ENCODE results near the gene ANKS3. TPM values are rescaled to one million over a fixed set of nuclear protein-coding genes. Genes with fewer than 3 reads are reported as not detected.

Gene ANKS3
- total RNA-seq, 4 donors from 2014 or later = 10.4 to 28.8 (median 17.4) TPM

DNA sequence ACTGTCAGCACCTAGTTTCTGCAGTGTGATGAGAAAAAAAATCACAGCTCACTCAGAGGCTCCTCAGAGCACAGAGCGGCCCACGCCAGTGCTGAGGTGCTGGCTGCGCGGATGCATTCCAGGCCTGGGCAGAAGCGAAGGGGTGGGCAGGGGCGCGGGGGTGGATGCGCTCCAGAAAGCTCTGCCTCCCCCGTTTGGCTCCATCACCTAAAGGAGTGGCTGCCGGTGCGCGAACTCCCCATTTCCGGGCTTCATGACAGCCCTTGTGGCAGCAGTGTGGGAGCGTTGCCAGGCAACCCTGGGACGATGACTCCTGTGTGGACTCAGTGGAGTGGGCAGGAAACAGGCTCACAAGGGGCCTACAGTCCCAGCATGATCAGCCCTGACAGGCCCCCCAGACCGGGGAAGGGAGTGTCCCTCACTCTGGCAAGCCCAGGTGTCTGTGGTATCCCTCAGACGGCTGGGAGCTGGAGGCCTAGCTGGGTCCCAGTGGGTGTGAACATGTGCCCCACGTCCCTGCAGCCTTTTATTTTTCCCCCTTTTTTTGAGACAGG is 73.5 kb downstream of the ANKS3 start:
- no peak overlapping the region for H3K4me3 ChIP-seq (ENCODE audit: low read depth, poor library complexity, severe bottlenecking)
- WGBS, 2 donors = 63 to 66% methylated on average over 12 to 17 of the region's 18 CpGs
- intact Hi-C loops (cut with DNase I; ENCODE audit: low total_unique reads) = no loop called here
- TF ChIP-seq POLR2A (IDR thresholded peaks at IDR 0.05) (no peak), CTCF (IDR thresholded peaks at IDR 0.05) (no peak)
- no peak for DNase-seq (ENCODE audit: low spot score in 2 of 2)

DNA sequence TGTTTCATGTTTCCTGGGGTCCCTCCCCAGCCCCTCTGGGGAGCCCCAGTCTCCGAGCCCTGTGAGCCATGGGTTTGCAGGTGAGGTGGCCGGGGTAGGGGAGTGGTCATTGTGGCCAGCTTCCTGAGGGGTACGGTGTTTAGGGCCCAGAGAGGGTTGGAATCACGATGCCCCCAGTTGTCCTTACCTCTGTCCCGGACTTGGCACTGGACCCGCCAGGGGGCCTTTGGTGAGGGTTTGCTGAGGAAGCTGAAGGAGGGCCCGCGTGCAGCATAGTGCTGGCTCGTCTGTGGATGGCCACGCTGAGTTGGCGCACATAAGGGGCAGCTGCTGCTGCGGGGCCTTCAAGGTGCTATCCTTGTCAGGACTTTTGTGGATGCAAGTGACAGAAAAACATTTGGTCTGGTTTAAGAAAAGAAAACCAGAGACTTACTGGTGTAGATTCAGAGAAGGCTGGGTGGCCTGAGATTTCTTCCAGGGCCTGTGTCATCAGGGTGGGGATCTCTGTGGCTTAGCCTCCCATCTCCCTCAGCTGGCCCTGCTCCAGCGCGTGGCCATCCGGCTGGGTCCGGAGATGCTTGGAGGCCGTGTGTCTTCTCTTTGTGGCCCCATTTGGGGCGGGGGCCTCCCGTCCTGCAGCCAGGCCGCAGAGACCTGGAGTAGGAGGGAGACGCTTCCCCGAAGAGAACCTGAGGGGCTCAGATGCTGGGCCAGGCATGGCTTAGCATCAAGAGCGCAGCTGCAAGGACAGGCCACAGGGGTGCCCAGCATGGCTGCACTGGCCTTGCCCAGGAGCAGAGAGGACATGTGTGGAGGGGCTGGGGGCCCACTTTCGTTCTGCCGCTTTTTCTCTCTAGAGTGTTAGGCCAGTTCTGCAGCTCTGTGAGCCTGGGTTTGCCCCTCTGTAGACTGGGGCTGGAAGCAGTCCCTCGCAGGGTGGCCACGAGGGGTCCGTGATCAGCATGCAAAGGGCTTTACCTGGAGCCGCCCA is 74.4 kb downstream of the ANKS3 start:
- TF ChIP-seq POLR2A (IDR thresholded peaks at IDR 0.05) (no peak), CTCF (IDR thresholded peaks at IDR 0.05) (no peak)
- intact Hi-C loops (cut with DNase I; ENCODE audit: low total_unique reads) = no loop called here
- no peak for DNase-seq (ENCODE audit: low spot score in 2 of 2)
- no peak overlapping the region for H3K4me3 ChIP-seq (ENCODE audit: low read depth, poor library complexity, severe bottlenecking)
- WGBS, 2 donors = 88% methylated on average over 27 to 28 of the region's 29 CpGs

- H3K4me3 ChIP-seq (ENCODE audit: low read depth, poor library complexity, severe bottlenecking) = no peak overlapping the region
- 94 to 97% methylated on average over 24 to 25 of the region's 25 CpGs for WGBS, 2 donors
- no peak for TF ChIP-seq CTCF (IDR thresholded peaks at IDR 0.05)
- TF ChIP-seq POLR2A (IDR thresholded peaks at IDR 0.05) = no peak
- no peak for DNase-seq (ENCODE audit: low spot score in 2 of 2)
- intact Hi-C loops (cut with DNase I; ENCODE audit: low total_unique reads) = no loop called here
These were observed 77.1 kb downstream of the ANKS3 start for GRCh38 chr16:4656695-4657686.

DNA sequence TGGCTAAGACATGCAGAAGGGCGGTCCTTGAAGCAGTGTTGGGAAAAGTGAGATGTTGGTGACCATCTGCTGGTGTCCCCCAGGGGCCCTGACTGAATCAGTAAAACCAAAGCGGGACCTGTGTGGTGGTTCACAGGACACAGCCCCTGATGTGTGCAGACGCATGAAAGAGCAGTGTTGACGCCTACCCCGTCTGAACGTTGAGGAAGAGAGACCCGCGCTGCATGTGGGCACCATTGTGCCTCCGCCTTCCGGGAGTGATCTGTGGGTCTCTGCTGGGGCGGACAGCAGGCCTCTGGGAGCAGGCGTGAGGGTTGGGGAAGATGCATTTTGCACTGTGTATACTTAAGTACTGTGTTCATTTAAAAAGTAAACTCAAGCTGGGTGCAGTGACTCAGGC is 77.8 kb downstream of the ANKS3 start:
- WGBS, 2 donors = 93 to 94% methylated on average over 12 of the region's 12 CpGs
- DNase-seq (ENCODE audit: low spot score in 2 of 2) = no peak
- TF ChIP-seq CTCF (IDR thresholded peaks at IDR 0.05) = no peak
- no peak for TF ChIP-seq POLR2A (IDR thresholded peaks at IDR 0.05)
- H3K4me3 ChIP-seq (ENCODE audit: low read depth, poor library complexity, severe bottlenecking) = no peak overlapping the region
- intact Hi-C loops (cut with DNase I; ENCODE audit: low total_unique reads) = no loop called here

DNA sequence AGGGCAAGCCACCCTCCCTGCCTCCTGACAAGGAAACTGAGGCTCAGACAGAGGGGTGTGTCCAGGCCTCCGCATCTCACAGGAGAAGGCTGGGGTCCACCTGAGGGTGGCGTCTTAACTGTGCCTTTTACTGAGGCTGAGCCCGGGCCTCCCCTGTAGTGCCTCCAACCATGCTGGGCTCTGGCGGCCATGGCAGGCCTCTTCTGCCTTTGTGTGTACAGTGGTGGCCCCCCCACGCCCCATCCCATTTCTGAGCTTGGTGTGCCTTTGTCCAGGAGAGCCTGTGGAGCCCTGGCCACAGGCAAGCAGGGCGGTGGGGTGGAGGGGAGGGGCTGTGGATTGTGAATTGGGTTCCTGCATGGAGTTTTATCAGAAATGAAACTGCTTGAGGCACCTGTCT is 78.3 kb downstream of the ANKS3 start:
- TF ChIP-seq CTCF (IDR thresholded peaks at IDR 0.05) (no peak), POLR2A (IDR thresholded peaks at IDR 0.05) (no peak)
- no peak overlapping the region for H3K4me3 ChIP-seq (ENCODE audit: low read depth, poor library complexity, severe bottlenecking)
- DNase-seq (ENCODE audit: low spot score in 2 of 2) = no peak
- intact Hi-C loops (cut with DNase I; ENCODE audit: low total_unique reads) = no loop called here
- 92 to 94% methylated on average over 6 of the region's 6 CpGs for WGBS, 2 donors
